Spleen (tissue), 11 donors: ENCODE measurements around the gene GPHN. TPM values are rescaled to one million over a fixed set of nuclear protein-coding genes. Genes with fewer than 3 reads are reported as not detected.

Experiments
- DNase-seq: peaks from one replicate; pipeline ENCODE4 v3.0.0-alpha.2; 2020
- H3K27ac ChIP-seq, 8 donors: fragments of 200-600 bp; sonication (generic) in 7 of 8; 1 replicate in 4 of 8; 2 replicates in 4 of 8; pipeline versions ENCODE4 v1.5.0 to v1.8.0; 2016 to 2021; ENCODE audit warnings: inconsistent platforms in 4 of 8, mild to moderate bottlenecking in 4 of 8, moderate library complexity in 1 of 8
- H3K27me3 ChIP-seq, 7 donors: fragments of 200-600 bp; sonication (generic) in 6 of 7; replicated peaks in 1 of 7; 1 replicate in 4 of 7; 2 replicates in 3 of 7; pipeline versions ENCODE4 v1.5.0 to v1.8.0; 2016 to 2021; ENCODE audit warnings: inconsistent platforms in 3 of 7, mild to moderate bottlenecking in 1 of 7
- H3K36me3 ChIP-seq, 6 donors: fragments of 200-600 bp; sonication (generic) in 5 of 6; 1 replicate in 4 of 6; 2 replicates in 2 of 6; pipeline versions ENCODE4 v1.5.0 to v1.8.0; 2016 to 2021; ENCODE audit warnings: inconsistent platforms in 2 of 6
- H3K4me1 ChIP-seq, 6 donors: fragments of 200-600 bp; sonication (generic) in 5 of 6; 1 replicate in 3 of 6; 2 replicates in 3 of 6; pipeline versions ENCODE4 v1.5.0 to v1.8.0; 2016 to 2021; ENCODE audit warnings: inconsistent platforms in 3 of 6
- H3K4me3 ChIP-seq, 8 donors: fragments of 200-600 bp; sonication (generic) in 7 of 8; 1 replicate in 4 of 8; 2 replicates in 4 of 8; pipeline versions ENCODE4 v1.5.0 to v1.8.0; 2016 to 2021; ENCODE audit warnings: inconsistent platforms in 4 of 8, mild to moderate bottlenecking in 4 of 8, moderate library complexity in 2 of 8
- H3K9me3 ChIP-seq, 8 donors: fragments of 200-600 bp; sonication (generic) in 7 of 8; 1 replicate in 4 of 8; 2 replicates in 4 of 8; pipeline versions ENCODE4 v1.5.0 to v1.8.0; 2016 to 2021; ENCODE audit warnings: inconsistent platforms in 4 of 8
- CTCF ChIP-seq, 11 experiments: fragments of 200-600 bp in 7 of 11; fragments of 450-650 bp in 4 of 11; sonication (generic) in 4 of 11; IDR thresholded peaks in 8 of 11; conservative IDR thresholded peaks in 3 of 11; 1 replicate in 7 of 11; 2 replicates in 4 of 11; pipeline versions ENCODE4 v1.4.0 to v1.8.0; 2016 to 2021; ENCODE audit warnings: antibody characterized with exemption in 11 of 11, inconsistent platforms in 4 of 11, mild to moderate bottlenecking in 1 of 11
- POLR2A ChIP-seq, 3 donors: fragments of 450-650 bp; IDR thresholded peaks; one replicate each; pipeline ENCODE4 v1.5.1; 2017; ENCODE audit warnings: antibody characterized with exemption in 3 of 3, mild to moderate bottlenecking in 1 of 3
- POLR2AphosphoS5 ChIP-seq, 3 donors: sonication (generic); formaldehyde crosslinking; IDR thresholded peaks; one replicate each; pipeline ENCODE4 v1.5.1; 2017; ENCODE audit warnings: antibody characterized with exemption in 3 of 3
- WGBS, 5 donors: extraction: QIAGEN DNeasy Blood & Tissue Kit in 3 of 5; methylation state at CpG; one replicate each; pipeline versions ENCODE4 v1.1.5 to v1.1.7; 2013 to 2018; 5-methylcytosine and 5-hydroxymethylcytosine counted together
- intact Hi-C: fragments of 100-400 bp; cut with DNase I; formaldehyde crosslinking; loops from one replicate; pipeline ENCODE4 v1.15.0; 2023; ENCODE audit warnings: low total_unique reads
- polyA plus RNA-seq, 3 donors: library from polyadenylated mRNA; stranded (reverse); fragments of 200-250 nt; gene quantifications; one replicate each; pipeline ENCODE4 v1.2.1, GENCODE V29; 2013
- total RNA-seq, 7 donors: library from RNA; depleted of rRNA in 3 of 7; stranded (reverse); fragments of >200 nt in 3 of 7; fragmentation: NEBNext Ultra II Directional in 4 of 7; extraction: Animal tissue kit (Norgen Biotek cat#: 25700) in 4 of 7; gene quantifications; one replicate each; pipeline versions ENCODE4 v1.1.0 to v1.2.1, GENCODE V29; 2016 to 2021
- donor health status: healthy with polysubstance abuse.
- donor health status: DM: no; HTN: no; CAD: no; lungs with moderate emphysema.
- donor health status: DM: no; HTN: no; CAD: no.
- donor health status: Bipolar disorder and iron deficiency.
- donor health status: healthy.
- donor health status: DM: no; HTN: no; CAD: no.
- donor health status: DM: yes; HTN: yes; CAD: no.

The GPHN gene
- total and polyA plus RNA-seq, 10 donors = 9.0 to 26.9 (median 15.7) TPM

GRCh38 chr14:67004521-67004920 is 496.6 kb downstream of the GPHN start:
- Histone ChIP-seq H3K4me1 (no peaks in the 10 kb centered on the region), H3K9me3 (no peaks in the 10 kb centered on the region), H3K27me3 (no peaks in the 10 kb centered on the region), H3K36me3 (no peaks in the 10 kb centered on the region), H3K4me3 (no peak overlapping the region), H3K27ac (no peak overlapping the region)
- intact Hi-C loops = no loop called here
- 69 to 91% (median 88%) methylated on average over 2 of the region's 2 CpGs for WGBS, 5 donors
- TF ChIP-seq CTCF (IDR thresholded peaks at IDR 0.05 in 8 of 11, conservative IDR thresholded peaks at IDR 0.05 in 3 of 11) (no peak), POLR2A (IDR thresholded peaks at IDR 0.05) (no peak), POLR2AphosphoS5 (IDR thresholded peaks at IDR 0.05) (no peak)
- no peak for DNase-seq

DNA sequence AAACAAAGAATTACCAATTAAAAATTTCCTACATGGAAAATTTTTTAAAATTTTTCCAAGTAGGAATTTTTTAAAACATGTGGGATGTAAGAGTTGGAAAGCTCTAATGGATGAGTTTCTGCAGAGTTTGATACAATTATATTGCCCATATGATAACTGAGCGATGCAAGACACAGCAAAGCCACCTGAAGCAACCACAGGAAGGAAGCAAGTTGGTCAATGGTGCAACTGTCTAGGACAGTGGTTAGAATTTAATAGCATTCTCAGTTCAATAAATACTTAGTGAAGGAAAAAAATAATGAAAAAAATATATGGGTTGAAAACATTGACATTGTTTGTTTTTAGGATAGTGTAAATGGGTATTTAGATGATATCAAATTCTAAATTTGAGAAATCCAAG is 502.7 kb downstream of the GPHN start:
- H3K36me3 ChIP-seq = no peaks in the 10 kb centered on the region
- no peaks in the 10 kb centered on the region for H3K9me3 ChIP-seq
- intact Hi-C loops = no loop called here
- 29 to 57% (median 36%) methylated on average over 1 of the region's 1 CpG for WGBS, 5 donors
- H3K4me1 ChIP-seq = no peaks in the 10 kb centered on the region
- no peak for DNase-seq
- H3K27ac ChIP-seq = no peak overlapping the region
- no peaks in the 10 kb centered on the region for H3K27me3 ChIP-seq
- no peak for TF ChIP-seq CTCF (IDR thresholded peaks at IDR 0.05 in 8 of 11, conservative IDR thresholded peaks at IDR 0.05 in 3 of 11)
- no peak for TF ChIP-seq POLR2AphosphoS5 (IDR thresholded peaks at IDR 0.05)
- no peak for TF ChIP-seq POLR2A (IDR thresholded peaks at IDR 0.05)
- no peak overlapping the region for H3K4me3 ChIP-seq

GRCh38 chr14:67016856-67017255 is 508.9 kb downstream of the GPHN start:
- Histone ChIP-seq H3K4me3 (no peak overlapping the region), H3K27me3 (no peaks in the 10 kb centered on the region), H3K9me3 (no peaks in the 10 kb centered on the region), H3K4me1 (no peaks in the 10 kb centered on the region), H3K27ac (no peak overlapping the region), H3K36me3 (no peaks in the 10 kb centered on the region)
- intact Hi-C loops = no loop called here
- TF ChIP-seq POLR2A (IDR thresholded peaks at IDR 0.05) (no peak), POLR2AphosphoS5 (IDR thresholded peaks at IDR 0.05) (no peak), CTCF (IDR thresholded peaks at IDR 0.05 in 8 of 11, conservative IDR thresholded peaks at IDR 0.05 in 3 of 11) (no peak)
- DNase-seq = no peak

GRCh38 chr14:67018720-67019119 is 510.8 kb downstream of the GPHN start:
- H3K36me3 ChIP-seq = no peaks in the 10 kb centered on the region
- no peak for DNase-seq
- no peaks in the 10 kb centered on the region for H3K27me3 ChIP-seq
- TF ChIP-seq CTCF (IDR thresholded peaks at IDR 0.05 in 8 of 11, conservative IDR thresholded peaks at IDR 0.05 in 3 of 11) (no peak), POLR2AphosphoS5 (IDR thresholded peaks at IDR 0.05) (no peak), POLR2A (IDR thresholded peaks at IDR 0.05) (no peak)
- no peaks in the 10 kb centered on the region for H3K4me1 ChIP-seq
- intact Hi-C loops = no loop called here
- H3K9me3 ChIP-seq = peaks cover 0 to under 1% (median 0%) of the 10 kb centered on the region in 8 donors
- no peak overlapping the region for H3K27ac ChIP-seq
- H3K4me3 ChIP-seq = no peak overlapping the region
